Measurements from ENCODE around the gene NRARP.

The NRARP gene

GRCh38 chr9:137316012-137316981 lies 14.2 kb upstream of the NRARP start:
- H3K4me3 ChIP-seq (ENCODE audit: low read depth, low read length), result no peak overlapping the region
- DNase-seq (ENCODE audit: low read depth), result no peak
- no peak for TF ChIP-seq CTCF (conservative IDR thresholded peaks at IDR 0.05; ENCODE audit: low read depth, low read length)

- TF ChIP-seq CTCF (conservative IDR thresholded peaks at IDR 0.05; ENCODE audit: low read depth, low read length), result no peak
- no peak overlapping the region for H3K4me3 ChIP-seq (ENCODE audit: low read depth, low read length)
- DNase-seq (ENCODE audit: low read depth), result no peak
Measured at GRCh38 chr9:137315581-137316011, 13.5 kb upstream of the NRARP start.

GRCh38 chr9:137314561-137315560 lies 12.8 kb upstream of the NRARP start:
- no peak for TF ChIP-seq CTCF (conservative IDR thresholded peaks at IDR 0.05; ENCODE audit: low read depth, low read length)
- no peak overlapping the region for H3K4me3 ChIP-seq (ENCODE audit: low read depth, low read length)
- DNase-seq (ENCODE audit: low read depth), result no peak

- TF ChIP-seq CTCF (conservative IDR thresholded peaks at IDR 0.05; ENCODE audit: low read depth, low read length), result no peak
- no peak for DNase-seq (ENCODE audit: low read depth)
- H3K4me3 ChIP-seq (ENCODE audit: low read depth, low read length), result no peak overlapping the region
Measured at GRCh38 chr9:137313956-137314560, 12.0 kb upstream of the NRARP start.

GRCh38 chr9:137313326-137313936 lies 11.4 kb upstream of the NRARP start:
- DNase-seq (ENCODE audit: low read depth), result no peak
- no peak for TF ChIP-seq CTCF (conservative IDR thresholded peaks at IDR 0.05; ENCODE audit: low read depth, low read length)
- H3K4me3 ChIP-seq (ENCODE audit: low read depth, low read length), result no peak overlapping the region

GRCh38 chr9:137312852-137313325 lies 10.8 kb upstream of the NRARP start:
- no peak for DNase-seq (ENCODE audit: low read depth)
- H3K4me3 ChIP-seq (ENCODE audit: low read depth, low read length), result no peak overlapping the region
- TF ChIP-seq CTCF (conservative IDR thresholded peaks at IDR 0.05; ENCODE audit: low read depth, low read length), result no peak

Data from choroid plexus epithelial cell (primary cell).